ENCODE measurements around the gene ST14.

The ST14 gene

GRCh38 chr11:130144141-130144540, 15.4 kb upstream of the ST14 start:
- TF ChIP-seq, protein P1, sequence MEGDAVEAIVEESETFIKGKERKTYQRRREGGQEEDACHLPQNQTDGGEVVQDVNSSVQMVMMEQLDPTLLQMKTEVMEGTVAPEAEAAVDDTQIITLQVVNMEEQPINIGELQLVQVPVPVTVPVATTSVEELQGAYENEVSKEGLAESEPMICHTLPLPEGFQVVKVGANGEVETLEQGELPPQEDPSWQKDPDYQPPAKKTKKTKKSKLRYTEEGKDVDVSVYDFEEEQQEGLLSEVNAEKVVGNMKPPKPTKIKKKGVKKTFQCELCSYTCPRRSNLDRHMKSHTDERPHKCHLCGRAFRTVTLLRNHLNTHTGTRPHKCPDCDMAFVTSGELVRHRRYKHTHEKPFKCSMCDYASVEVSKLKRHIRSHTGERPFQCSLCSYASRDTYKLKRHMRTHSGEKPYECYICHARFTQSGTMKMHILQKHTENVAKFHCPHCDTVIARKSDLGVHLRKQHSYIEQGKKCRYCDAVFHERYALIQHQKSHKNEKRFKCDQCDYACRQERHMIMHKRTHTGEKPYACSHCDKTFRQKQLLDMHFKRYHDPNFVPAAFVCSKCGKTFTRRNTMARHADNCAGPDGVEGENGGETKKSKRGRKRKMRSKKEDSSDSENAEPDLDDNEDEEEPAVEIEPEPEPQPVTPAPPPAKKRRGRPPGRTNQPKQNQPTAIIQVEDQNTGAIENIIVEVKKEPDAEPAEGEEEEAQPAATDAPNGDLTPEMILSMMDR (IDR thresholded peaks at IDR 0.05; ENCODE audit: control extremely low read depth, extremely low read depth, low read depth, missing control alignments): no peak
- POLR2A ChIA-PET: no interaction called here
- CTCF ChIA-PET: interaction anchor here (1.3 to 4.1 kb wide), 2 partner anchors 12 to 221 kb away, joined by 3 to 25 read pairs; no protein-coding TSS in a partner anchor
- no peak for DNase-seq (ENCODE audit: extremely low spot score)

DNA sequence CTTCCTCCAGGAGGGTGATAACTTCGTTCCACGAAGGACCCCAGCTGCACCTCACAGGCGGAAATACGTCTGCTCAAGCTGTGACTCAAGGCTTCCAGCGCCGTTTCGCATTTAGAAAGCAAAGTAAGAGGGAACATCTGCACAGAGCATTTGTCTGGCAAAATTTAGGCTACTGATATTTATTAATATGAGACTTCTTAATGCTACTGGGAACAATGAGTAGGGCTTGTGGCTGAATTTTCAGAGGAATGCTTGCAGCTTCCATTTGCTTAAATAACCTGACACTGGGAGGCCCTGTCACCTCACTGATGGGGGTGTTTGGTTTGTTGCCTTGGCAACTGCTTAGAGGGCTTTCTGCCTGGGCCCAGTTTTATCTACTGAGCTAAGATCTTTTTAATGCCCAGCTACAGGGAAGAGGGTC, 14.7 kb upstream of the ST14 start:
- CTCF ChIA-PET: interaction anchor here (1.1 to 4.1 kb wide), 3 partner anchors 13 to 221 kb away, joined by 5 to 25 read pairs (median 11); no protein-coding TSS in a partner anchor
- no peak for DNase-seq (ENCODE audit: extremely low spot score)
- TF ChIP-seq, protein P1 (IDR thresholded peaks at IDR 0.05; ENCODE audit: control extremely low read depth, extremely low read depth, low read depth, missing control alignments): no peak
- POLR2A ChIA-PET: no interaction called here

- ChIA-PET POLR2A (no interaction called here), CTCF (interaction anchor here (1.1 to 4.1 kb wide), 5 partner anchors 9 to 224 kb away, joined by 3 to 25 read pairs (median 5); no protein-coding TSS in a partner anchor)
- no peak for DNase-seq (ENCODE audit: extremely low spot score)
- TF ChIP-seq, protein P1 (IDR thresholded peaks at IDR 0.05; ENCODE audit: control extremely low read depth, extremely low read depth, low read depth, missing control alignments): no peak
These were observed 14.2 kb upstream of the ST14 start for GRCh38 chr11:130145311-130145812.

DNA sequence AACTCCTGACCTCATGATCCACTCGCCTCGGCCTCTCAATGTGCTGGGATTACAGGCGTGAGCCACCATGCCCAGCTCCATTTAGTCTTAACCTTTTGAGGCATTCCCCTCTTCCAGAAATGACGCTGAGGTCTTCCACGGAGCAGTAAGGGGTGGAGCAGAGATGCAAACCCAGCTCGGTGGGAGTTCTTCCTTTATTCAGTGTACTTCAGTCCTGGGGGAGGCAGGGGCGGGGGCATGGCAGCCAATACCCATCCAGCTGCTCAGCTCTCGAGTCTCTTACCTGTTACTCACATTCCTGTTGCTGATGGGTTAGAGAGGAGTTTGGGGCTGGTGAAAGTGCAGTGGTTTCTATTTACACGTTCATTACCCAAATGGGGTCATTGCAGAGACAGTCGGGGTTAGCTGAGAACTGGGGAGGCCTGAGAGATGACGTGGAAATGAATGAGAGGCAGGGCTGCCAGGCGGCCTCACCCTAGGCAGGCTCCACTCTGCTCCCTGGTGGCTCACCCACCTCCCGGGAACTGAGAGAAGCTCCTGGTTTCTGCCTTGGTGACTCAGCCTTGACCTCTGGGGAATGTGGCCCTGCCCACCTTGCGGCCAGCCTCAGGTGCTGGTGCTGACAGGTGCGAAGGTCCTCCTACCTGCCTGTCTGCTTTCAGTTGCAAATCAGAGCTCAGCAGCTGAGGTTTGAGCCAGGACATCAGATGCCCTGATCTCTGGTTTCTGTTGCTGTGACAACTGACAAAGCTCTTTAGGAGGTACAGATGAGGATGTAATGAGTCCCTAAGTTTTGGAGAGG, 13.4 kb upstream of the ST14 start:
- TF ChIP-seq, protein P1 (IDR thresholded peaks at IDR 0.05; ENCODE audit: control extremely low read depth, extremely low read depth, low read depth, missing control alignments): peak; percentile 14
- ChIA-PET CTCF (interaction anchor here (0.9 to 4.1 kb wide), 7 partner anchors 10 to 1549 kb away, joined by 3 to 25 read pairs (median 5); no protein-coding TSS in a partner anchor), POLR2A (no interaction called here)
- no peak for DNase-seq (ENCODE audit: extremely low spot score)

- TF ChIP-seq, protein P1 (IDR thresholded peaks at IDR 0.05; ENCODE audit: control extremely low read depth, extremely low read depth, low read depth, missing control alignments): no peak
- CTCF ChIA-PET: interaction anchor here (0.9 to 4.1 kb wide), 6 partner anchors 11 to 1548 kb away, joined by 3 to 25 read pairs (median 4); no protein-coding TSS in a partner anchor
- DNase-seq (ENCODE audit: extremely low spot score): no peak
- POLR2A ChIA-PET: no interaction called here
These were observed 12.8 kb upstream of the ST14 start for GRCh38 chr11:130146796-130147195.

DNA sequence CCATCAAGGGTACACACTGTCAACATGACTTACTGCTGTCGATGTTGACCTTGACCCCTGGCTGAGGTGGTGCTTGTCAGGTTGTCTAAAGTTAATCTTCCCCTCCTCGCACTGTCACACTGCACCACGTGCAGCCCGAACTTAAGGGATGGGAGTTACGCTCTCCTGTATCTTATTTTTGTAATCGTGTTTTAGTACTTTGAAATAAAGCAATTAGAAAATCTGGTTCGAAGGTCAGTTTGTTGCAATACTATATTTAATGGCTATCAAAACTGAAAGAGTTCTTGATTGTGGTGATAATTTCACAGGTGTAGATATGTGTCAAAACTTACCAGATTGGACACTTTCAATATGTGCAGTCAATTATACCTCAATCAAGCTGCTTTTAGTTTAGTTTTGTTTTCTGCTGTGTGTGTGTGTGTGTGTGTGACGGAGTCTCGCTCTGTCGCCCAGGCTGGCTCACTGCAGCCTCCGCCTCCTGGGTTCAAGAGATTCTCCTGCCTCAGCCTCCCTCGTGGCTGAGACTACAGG, 10.7 kb upstream of the ST14 start:
- POLR2A ChIA-PET: no interaction called here
- CTCF ChIA-PET: interaction anchor here (3.3 kb wide), 1 partner anchor 17 kb away, joined by 24 read pairs; no protein-coding TSS in a partner anchor
- DNase-seq (ENCODE audit: extremely low spot score): no peak
- TF ChIP-seq, protein P1 (IDR thresholded peaks at IDR 0.05; ENCODE audit: control extremely low read depth, extremely low read depth, low read depth, missing control alignments): no peak
